ENCODE data around the gene RALGDS.

- TF ChIP-seq CTCF (IDR thresholded peaks at IDR 0.05; ENCODE audit: extremely low read depth in 1 of 2, insufficient read depth in 1 of 2, low read depth in 1 of 2, low read length in 2 of 2) (no peak), MYC (IDR thresholded peaks at IDR 0.05; ENCODE audit: low read depth, low read length) (no peak), POLR2A (IDR thresholded peaks at IDR 0.05; ENCODE audit: low read depth, low read length) (no peak), EZH2 (IDR thresholded peaks at IDR 0.05; ENCODE audit: borderline replicate concordance, low read depth, low read length, severe bottlenecking) (peak; percentile 49), JUN (IDR thresholded peaks at IDR 0.05; ENCODE audit: borderline replicate concordance, insufficient read depth, insufficient read length, low read depth) (no peak), POLR2AphosphoS5 (IDR thresholded peaks at IDR 0.05; ENCODE audit: insufficient read depth, low read depth, low read length) (no peak)
- TF ChIP-seq, protein P1, sequence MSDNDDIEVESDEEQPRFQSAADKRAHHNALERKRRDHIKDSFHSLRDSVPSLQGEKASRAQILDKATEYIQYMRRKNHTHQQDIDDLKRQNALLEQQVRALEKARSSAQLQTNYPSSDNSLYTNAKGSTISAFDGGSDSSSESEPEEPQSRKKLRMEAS (IDR thresholded peaks at IDR 0.05; ENCODE audit: insufficient read depth, insufficient read length) = no peak
These were observed 1.1 kb downstream of the RALGDS start for GRCh38 chr9:133119846-133120500.

Measured in endothelial cell of umbilical vein (primary cell).